NCI-H2227 (cell line): ENCODE data around the gene TAF6.

Experiments used
- DNase-seq: peaks from one replicate; lab custom pipeline; 2025; ENCODE audit not compliant: unreplicated experiment; lab: John Stamatoyannopoulos, UW

Gene TAF6

GRCh38 chr7:100098913-100099312 lies 20.2 kb downstream of the TAF6 start:
- no peak for DNase-seq

- DNase-seq, result no peak
Observed at GRCh38 chr7:100095704-100096103, 23.5 kb downstream of the TAF6 start.

- DNase-seq, result no peak
Observed at GRCh38 chr7:100095289-100095688, 23.9 kb downstream of the TAF6 start.

- no peak for DNase-seq
Observed at GRCh38 chr7:100093925-100094486, 25.2 kb downstream of the TAF6 start.

GRCh38 chr7:100093498-100093897 lies 25.7 kb downstream of the TAF6 start:
- no peak for DNase-seq

- DNase-seq, result no peak
Observed at GRCh38 chr7:100093054-100093453, 26.1 kb downstream of the TAF6 start.

- DNase-seq, result no peak
Observed at GRCh38 chr7:100091411-100092181, 27.6 kb downstream of the TAF6 start.

GRCh38 chr7:100090527-100091410 lies 28.4 kb downstream of the TAF6 start:
- DNase-seq, result no peak

- no peak for DNase-seq
Observed at GRCh38 chr7:100089458-100090196, 29.5 kb downstream of the TAF6 start.

- peak; percentile 90 for DNase-seq
Observed at GRCh38 chr7:100088621-100089457, 30.3 kb downstream of the TAF6 start, which contains the start of gene COPS6. Gene COPS6 (plus strand): TSS chr7:100088969. CDS start chr7:100088991, 22 bp downstream.

- no peak for DNase-seq
Observed at GRCh38 chr7:100088095-100088620, 31.0 kb downstream of the TAF6 start.

GRCh38 chr7:100087055-100087750 lies 32.0 kb downstream of the TAF6 start:
- DNase-seq, result no peak

- DNase-seq, result no peak
Observed at GRCh38 chr7:100085515-100085914, 33.6 kb downstream of the TAF6 start.

GRCh38 chr7:100082978-100083377 lies 36.2 kb downstream of the TAF6 start:
- no peak for DNase-seq

- peak; percentile 100 for DNase-seq
Observed at GRCh38 chr7:100081535-100082102, 37.5 kb downstream of the TAF6 start, which contains the start of gene ZNF3. Gene ZNF3 (minus strand): TSS chr7:100081723. CDS start chr7:100077357, 4,366 bp downstream.

GRCh38 chr7:100080907-100081534 lies 38.1 kb downstream of the TAF6 start:
- DNase-seq, result peak; percentile 64

GRCh38 chr7:100079024-100079560 lies 40.1 kb downstream of the TAF6 start:
- DNase-seq, result no peak

GRCh38 chr7:100077205-100077604 lies 42.0 kb downstream of the TAF6 start:
- DNase-seq, result no peak
